ENCODE measurements around the gene NOC2L. TPM values are rescaled to one million over a fixed set of nuclear protein-coding genes. Genes with fewer than 3 reads are reported as not detected.

Gene NOC2L
- total RNA-seq, 1 experiment from 2014 or later, result 102 TPM

GRCh38 chr1:929712-930632 lies 29.1 kb downstream of the NOC2L start:
- no peak for DNase-seq (ENCODE audit: low read depth)

DNA sequence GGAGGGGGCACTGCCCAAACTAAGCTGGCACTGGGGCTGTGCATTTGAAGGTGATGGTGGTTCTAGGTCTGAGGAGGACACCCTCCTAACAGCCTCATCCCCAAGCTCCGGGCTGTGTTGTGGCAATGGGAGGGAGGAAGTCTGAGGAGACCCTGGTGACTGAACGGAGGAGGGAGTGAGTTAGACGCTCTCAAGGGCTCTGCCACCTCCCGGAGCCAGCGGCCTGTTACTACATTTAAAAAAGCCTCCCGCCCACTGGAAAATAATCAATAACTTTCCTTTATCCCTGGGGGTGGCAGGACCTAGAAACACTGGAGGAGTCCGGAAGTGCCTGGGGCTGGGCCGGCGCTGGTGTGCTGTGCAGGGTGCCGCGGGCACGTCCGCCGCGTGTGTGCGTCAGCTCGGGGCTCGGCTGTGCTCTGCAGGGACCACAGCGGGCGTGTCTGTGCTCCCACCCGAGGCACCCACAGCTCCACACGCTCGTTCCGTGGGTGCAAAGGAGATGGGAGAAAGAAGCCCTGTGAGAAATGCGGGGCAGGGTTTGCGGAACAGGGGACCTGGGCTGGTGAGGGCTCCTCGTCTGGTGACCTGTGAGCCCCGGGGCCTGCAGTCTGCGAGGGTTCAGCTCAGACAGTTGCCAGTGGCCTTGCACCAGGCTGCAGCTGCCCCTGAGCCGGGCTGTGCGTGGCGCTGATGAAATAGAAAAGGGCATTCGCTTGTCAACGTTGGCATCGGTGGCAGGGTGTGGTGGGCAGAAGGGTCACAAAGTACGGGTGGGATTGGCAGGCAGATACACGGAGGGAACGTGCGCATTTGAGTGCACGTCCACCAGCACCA lies 30.0 kb downstream of the NOC2L start:
- DNase-seq (ENCODE audit: low read depth), result no peak

DNA sequence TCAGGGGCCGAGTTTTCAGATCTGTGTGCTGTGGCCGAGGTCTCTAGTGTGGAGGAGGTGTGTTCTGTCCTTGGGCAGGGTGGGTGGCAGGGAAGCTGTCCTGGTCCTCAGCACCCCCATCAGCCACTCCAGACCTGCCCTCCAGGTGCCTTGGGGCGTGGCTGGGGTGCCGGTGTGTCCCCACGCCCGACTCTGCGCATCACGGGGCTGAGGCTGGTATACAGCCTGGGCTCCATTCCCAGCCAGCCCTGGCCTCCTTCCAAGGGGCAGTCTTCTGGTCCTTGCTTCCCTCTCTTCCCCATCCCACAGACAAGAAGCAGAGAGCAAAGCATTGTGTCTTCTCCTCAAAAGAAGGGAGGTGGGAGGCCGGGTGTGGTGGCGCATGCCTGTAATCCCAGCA lies 31.3 kb downstream of the NOC2L start:
- no peak for DNase-seq (ENCODE audit: low read depth)

DNA sequence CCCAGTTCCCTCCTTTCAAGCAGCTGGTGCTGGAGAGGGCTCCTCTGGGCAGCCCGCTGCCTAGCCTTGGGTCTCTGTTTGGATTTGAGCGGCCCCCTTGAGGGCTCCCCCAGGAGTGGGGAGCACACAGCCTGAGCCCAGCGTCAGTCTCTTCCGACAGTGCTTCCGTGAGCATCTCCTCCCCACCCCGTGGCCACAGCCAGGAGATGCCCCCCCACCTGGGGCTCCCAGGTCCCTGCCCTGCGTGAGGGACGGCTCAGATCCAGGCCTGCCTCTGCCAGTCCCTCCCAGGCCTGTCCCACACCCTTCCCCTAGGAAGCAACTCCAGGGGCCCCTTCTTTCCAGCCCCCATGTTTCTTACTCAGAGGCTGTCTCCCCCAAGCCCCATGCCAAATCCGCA lies 31.8 kb downstream of the NOC2L start:
- DNase-seq (ENCODE audit: low read depth), result no peak

GRCh38 chr1:925561-926421 lies 33.3 kb downstream of the NOC2L start:
- peak; percentile 69 for DNase-seq (ENCODE audit: low read depth)

DNA sequence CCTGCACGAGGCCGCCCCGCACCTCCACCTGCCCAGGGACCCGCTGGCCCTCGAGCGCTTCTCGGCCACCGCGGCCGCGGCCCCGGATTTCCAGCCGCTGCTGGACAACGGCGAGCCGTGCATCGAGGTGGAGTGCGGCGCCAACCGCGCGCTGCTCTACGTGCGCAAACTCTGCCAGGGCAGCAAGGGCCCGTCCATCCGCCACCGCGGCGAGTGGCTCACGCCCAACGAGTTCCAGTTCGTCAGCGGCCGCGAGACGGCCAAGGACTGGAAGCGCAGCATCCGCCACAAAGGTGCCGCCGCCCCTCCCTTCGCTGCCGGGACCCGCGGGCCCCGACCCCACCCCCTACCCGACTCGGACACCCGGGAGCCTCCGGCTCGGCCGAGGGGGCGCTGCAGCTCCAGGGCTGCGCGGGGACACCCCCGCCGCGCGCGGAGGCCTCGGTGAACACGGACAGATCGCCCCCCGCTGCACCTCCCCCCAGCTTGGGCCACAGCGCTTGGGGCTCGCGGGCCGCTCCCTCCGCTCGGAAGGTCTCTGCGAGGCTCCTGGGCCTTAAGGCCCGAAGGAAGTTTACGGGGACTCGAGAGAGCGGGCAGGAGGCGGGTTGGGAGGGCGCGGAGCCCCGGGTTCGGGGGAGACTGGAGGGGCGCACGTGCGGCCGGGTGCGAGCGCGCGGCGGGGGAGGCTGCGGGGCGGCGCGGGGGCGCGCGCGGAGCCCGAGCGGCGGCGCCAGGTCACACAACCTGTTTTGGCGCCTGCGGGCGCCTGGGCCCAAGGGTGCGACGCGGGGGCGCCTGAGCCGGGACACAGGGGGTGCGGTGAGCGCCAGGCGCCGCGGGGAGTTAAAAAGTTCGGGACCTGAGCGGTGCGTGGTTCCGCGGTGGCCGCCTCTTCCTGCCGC lies 34.1 kb downstream of the NOC2L start:
- DNase-seq (ENCODE audit: low read depth), result peak; percentile 73

GRCh38 chr1:923991-924655 lies 34.9 kb downstream of the NOC2L start:
- DNase-seq (ENCODE audit: low read depth), result no peak

GRCh38 chr1:923131-923990 lies 35.7 kb downstream of the NOC2L start, which contains the start of gene SAMD11:
TSS of gene SAMD11 (plus strand) at chr1:923923. CDS start at chr1:924432, 509 bp downstream.
- DNase-seq (ENCODE audit: low read depth), result peak; percentile 82

DNA sequence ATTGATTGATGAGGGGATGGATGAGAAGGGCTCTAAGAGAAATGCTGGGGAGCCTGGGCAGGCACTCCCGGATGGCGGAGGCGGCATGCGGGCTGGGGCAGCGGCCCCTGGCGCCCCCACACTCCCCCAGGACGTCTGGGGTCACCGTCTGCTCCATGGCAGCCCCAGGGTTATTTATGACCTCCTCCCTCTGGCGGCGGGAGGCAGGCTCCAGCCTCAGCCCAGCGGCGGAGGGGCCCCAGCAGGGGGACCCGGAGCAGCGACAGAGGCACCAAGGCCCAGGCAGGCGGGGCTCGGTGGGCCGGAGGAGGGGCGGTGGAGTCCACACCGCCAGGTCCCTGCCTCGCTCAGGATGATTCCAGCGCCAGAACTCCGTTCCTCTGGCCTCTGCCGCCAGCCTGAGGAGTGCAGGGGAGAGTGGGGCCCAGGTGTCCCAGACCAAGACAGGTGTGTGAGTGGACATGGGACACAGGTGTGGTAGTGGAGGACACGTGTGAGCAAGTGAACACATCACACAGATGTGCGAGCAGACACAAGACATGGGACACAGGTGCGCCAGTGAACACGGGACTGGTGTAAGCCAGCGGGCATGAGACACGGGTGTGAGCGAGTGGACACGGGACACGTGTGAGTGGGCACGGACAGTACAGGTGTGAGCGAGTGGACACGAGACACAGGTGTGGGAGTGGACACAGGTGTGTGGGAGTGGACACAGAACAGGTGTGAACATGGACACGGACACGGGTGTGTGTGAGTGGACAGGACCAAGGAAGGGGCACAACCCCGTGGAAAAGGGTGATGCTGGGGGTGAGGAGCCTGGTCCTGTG lies 37.8 kb downstream of the NOC2L start:
- DNase-seq (ENCODE audit: low read depth), result peak; percentile 82

- DNase-seq (ENCODE audit: low read depth), result no peak
Observed at GRCh38 chr1:920521-920920, 38.5 kb downstream of the NOC2L start.

- no peak for DNase-seq (ENCODE audit: low read depth)
Observed at GRCh38 chr1:920010-920409, 39.0 kb downstream of the NOC2L start.

DNA sequence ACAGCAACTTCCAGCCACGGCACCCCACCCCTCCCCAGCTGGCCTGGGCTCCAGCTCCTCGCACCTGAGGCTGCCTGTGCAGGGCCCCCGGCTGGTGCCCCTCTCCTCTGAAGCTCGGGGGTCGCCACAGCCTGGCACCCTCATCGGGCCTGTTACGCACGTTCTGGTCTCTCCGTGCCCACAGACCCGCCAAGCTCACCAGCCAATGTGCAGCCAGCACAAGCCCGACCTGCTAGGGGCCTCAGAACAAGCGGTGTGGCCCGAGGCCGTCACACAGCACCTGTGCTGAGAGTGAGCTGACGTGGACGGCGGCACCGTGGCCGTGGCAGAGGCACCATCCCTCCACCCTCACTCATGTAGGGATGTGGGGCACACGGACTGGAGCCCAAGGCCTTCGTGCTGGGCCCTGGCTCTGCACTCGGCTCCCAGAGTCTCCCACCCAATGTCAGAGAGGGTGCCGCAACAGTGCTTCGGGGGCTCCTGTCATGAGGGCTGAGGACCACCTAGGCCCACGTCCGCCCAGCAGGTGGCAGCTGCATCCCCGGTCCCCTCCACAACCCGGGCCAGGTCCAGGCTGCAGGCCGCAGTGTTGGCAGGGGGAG lies 39.7 kb downstream of the NOC2L start:
- no peak for DNase-seq (ENCODE audit: low read depth)

DNA sequence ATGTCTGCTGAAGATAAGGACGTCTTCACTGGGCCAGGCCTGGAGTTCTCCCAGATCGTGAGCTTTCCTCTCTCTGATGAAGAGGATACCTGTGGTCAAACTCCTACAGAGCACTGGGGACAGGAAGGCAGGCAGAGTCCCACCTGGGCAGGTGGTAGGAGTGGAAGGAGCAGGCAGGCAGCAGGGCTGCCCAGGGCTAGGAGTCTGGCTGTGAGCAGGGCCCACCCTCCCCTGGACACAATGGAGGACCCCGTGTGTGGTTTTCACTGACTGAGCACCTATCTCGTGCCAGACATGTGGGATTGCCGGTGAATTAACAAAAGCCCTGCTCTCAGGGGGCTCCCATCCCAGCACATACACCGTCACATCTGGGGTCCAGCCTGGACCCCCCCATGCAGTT lies 40.2 kb downstream of the NOC2L start:
- no peak for DNase-seq (ENCODE audit: low read depth)

GRCh38 chr1:918353-918752 lies 40.7 kb downstream of the NOC2L start:
- DNase-seq (ENCODE audit: low read depth), result no peak

DNA sequence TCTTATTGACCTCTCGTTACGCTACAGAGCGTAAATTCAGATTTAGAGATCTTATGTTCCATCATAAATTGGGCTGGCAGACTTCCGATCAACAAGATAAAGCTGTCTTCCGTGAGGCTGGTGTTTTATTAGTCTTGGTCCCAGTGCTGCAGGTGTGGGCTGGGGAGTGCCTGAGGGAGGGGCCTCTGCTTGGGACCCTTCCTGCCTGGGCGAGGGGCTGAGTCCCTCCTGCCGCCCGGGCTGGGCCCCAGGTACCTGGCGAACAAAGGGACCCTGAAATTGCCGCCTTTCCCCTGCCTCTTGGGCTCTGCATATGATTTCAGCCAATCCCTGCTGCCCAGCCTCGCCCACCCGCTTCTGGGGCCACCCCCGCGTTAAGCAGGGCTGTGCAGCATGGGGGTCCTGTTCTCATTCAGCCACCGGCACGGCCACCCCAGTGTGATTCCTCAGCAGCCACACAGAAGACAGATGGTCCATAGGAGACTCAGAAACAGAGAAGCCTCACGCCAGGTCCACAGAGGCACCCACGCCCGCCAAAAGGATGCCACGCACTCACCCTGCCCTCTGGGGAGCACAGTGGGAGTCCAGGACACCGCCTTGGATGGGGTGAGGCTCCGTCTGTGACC lies 41.5 kb downstream of the NOC2L start:
- no peak for DNase-seq (ENCODE audit: low read depth)

- DNase-seq (ENCODE audit: low read depth), result no peak
Observed at GRCh38 chr1:917076-917459, 42.0 kb downstream of the NOC2L start.
